K562 (cell line): ENCODE measurements around the gene TIMM10. TPM values are rescaled to one million over a fixed set of nuclear protein-coding genes. Genes with fewer than 3 reads are reported as not detected.

Experiments
- AFF4 ChIP-seq: sonication (generic); formaldehyde crosslinking; IDR thresholded peaks from 2 replicates; pipeline ENCODE4 v1.8.0; 2023; ENCODE audit warnings: mild to moderate bottlenecking, missing genetic modification reagents
- CREB1 ChIP-seq, 2 experiments: sonication (generic) in 1 of 2; formaldehyde crosslinking in 1 of 2; IDR thresholded peaks; 2 replicates each; pipeline versions ENCODE4 v1.6.1 to v1.8.0; 2012 to 2022; ENCODE audit warnings: inconsistent platforms in 1 of 2, mild to moderate bottlenecking in 1 of 2, missing genetic modification reagents in 1 of 2, moderate library complexity in 1 of 2
- DIDO1 ChIP-seq: fragments of 450-650 bp; IDR thresholded peaks from 2 replicates; pipeline ENCODE4 v1.6.1; 2016; ENCODE audit warnings: low read depth, missing biosample characterization, missing genetic modification characterization
- FOXA3 ChIP-seq, 2 experiments: fragments of 450-650 bp in 1 of 2; sonication (generic) in 1 of 2; formaldehyde crosslinking; IDR thresholded peaks in 1 of 2; conservative IDR thresholded peaks in 1 of 2; 2 replicates each; pipeline versions ENCODE4 v1.4.0 to v1.8.0; 2020 to 2022; ENCODE audit warnings: mild to moderate bottlenecking in 2 of 2, missing genetic modification reagents in 1 of 2
- HOMEZ ChIP-seq: fragments of 250-450 bp; sonication (Bioruptor Pico); IDR thresholded peaks from 2 replicates; pipeline ENCODE4 v1.4.0; 2020; ENCODE audit warnings: mild to moderate bottlenecking, moderate library complexity
- HSF4 ChIP-seq: fragments of 250-450 bp; sonication (Bioruptor Pico); IDR thresholded peaks from 2 replicates; pipeline ENCODE4 v2.1.2; 2022; ENCODE audit warnings: mild to moderate bottlenecking, moderate library complexity, borderline replicate concordance
- MLX ChIP-seq, 2 experiments: fragments of 450-650 bp in 1 of 2; sonication (generic) in 1 of 2; formaldehyde crosslinking; conservative IDR thresholded peaks; 2 replicates each; pipeline versions ENCODE4 v1.4.0 to v1.8.1; 2020 to 2022; ENCODE audit warnings: mild to moderate bottlenecking in 1 of 2, missing genetic modification reagents in 1 of 2
- MTA1 ChIP-seq: fragments of 450-650 bp; IDR thresholded peaks from 2 replicates; pipeline ENCODE4 v1.6.1; 2017; ENCODE audit warnings: borderline replicate concordance
- NFATC3 ChIP-seq: fragments of 450-650 bp; IDR thresholded peaks from 2 replicates; pipeline ENCODE4 v1.6.1; 2017; ENCODE audit warnings: mild to moderate bottlenecking
- NR2C2 ChIP-seq, 2 experiments: fragments of 200-800 bp in 1 of 2; sonication (Bioruptor generic) in 1 of 2; sonication (generic) in 1 of 2; formaldehyde crosslinking in 1 of 2; IDR thresholded peaks; 2 replicates each; pipeline versions ENCODE4 v1.6.1 to v1.8.0; 2016 to 2022; ENCODE audit warnings: mild to moderate bottlenecking in 1 of 2, missing compliant biosample characterization in 1 of 2, missing genetic modification characterization in 1 of 2, missing genetic modification reagents in 1 of 2
- NRF1 ChIP-seq, 2 experiments: fragments of 450-650 bp; IDR thresholded peaks in 1 of 2; conservative IDR thresholded peaks in 1 of 2; 2 replicates each; pipeline ENCODE4 v1.6.1; 2014; ENCODE audit warnings: mild to moderate bottlenecking in 2 of 2
- PHB ChIP-seq: fragments of 250-450 bp; sonication (Bioruptor Pico); IDR thresholded peaks from 2 replicates; pipeline ENCODE4 v1.5.0; 2021
- PHF20 ChIP-seq: fragments of 450-650 bp; IDR thresholded peaks from 2 replicates; pipeline ENCODE4 v1.6.1; 2018; ENCODE audit not compliant: partially characterized antibody
- SNRNP70 ChIP-seq: fragments of 200-400 bp; formaldehyde crosslinking; optimal IDR thresholded peaks from 2 replicates; pipeline ENCODE3; 2017; ENCODE audit warnings: low read depth, low read length
- SRSF3 ChIP-seq: fragments of 200-400 bp; formaldehyde crosslinking; IDR thresholded peaks from 2 replicates; pipeline ENCODE4 v1.6.1; 2016; ENCODE audit warnings: mild to moderate bottlenecking, low read length, moderate library complexity; ENCODE audit not compliant: insufficient read depth
- SRSF7 ChIP-seq: fragments of 200-400 bp; formaldehyde crosslinking; optimal IDR thresholded peaks from 2 replicates; pipeline ENCODE3; 2017; ENCODE audit warnings: mild to moderate bottlenecking, low read depth, low read length
- ZC3H11A ChIP-seq: IDR thresholded peaks from 2 replicates; pipeline ENCODE4 v1.6.1; 2012; ENCODE audit warnings: low read depth, low read length, improper control_type of control experiment
- ZKSCAN1 ChIP-seq: fragments of 150-350 bp; IDR thresholded peaks from 2 replicates; pipeline ENCODE4 v1.6.1; 2016; ENCODE audit warnings: low read depth, low read length
- ZNF12 ChIP-seq: sonication (generic); formaldehyde crosslinking; IDR thresholded peaks from 2 replicates; pipeline ENCODE4 v1.4.0; 2020; ENCODE audit warnings: mild to moderate bottlenecking, missing genetic modification reagents
- ZNF143 ChIP-seq: sonication (generic); formaldehyde crosslinking; IDR thresholded peaks from 2 replicates; pipeline ENCODE4 v1.9.0; 2022; ENCODE audit warnings: mild to moderate bottlenecking, missing genetic modification reagents
- polyA plus RNA-seq, 8 experiments: library from polyadenylated mRNA; depleted of rRNA in 4 of 8; stranded (reverse) in 5 of 8; unstranded in 3 of 8; fragments of >200 nt; fragmentation: Nextera tagmentation in 2 of 8; fragmentation: Illumina TruSeq in 1 of 8; extraction: Ambion mirVana in 2 of 8; extraction: Trizol in 1 of 8; gene quantifications; 2 replicates each; pipeline versions ENCODE4 v1.2.1 to v1.2.3, GENCODE V29; 2011 to 2014; ENCODE audit warnings: inconsistent platforms in 1 of 8, missing spikeins in 1 of 8
- total RNA-seq, 7 experiments: library from RNA; depleted of rRNA in 6 of 7; stranded (reverse); fragments of >200 nt in 6 of 7; fragmentation: Illumina TruSeq in 2 of 7; extraction: Trizol in 2 of 7; gene quantifications; 2 replicates each; pipeline versions ENCODE4 v1.2.1 to v1.2.3, GENCODE V29; 2011 to 2021; ENCODE audit warnings: low replicate concordance in 1 of 7

Gene TIMM10
- total and polyA plus RNA-seq, 9 of the 15 experiments (the other 6 are each of a cell fraction or from before 2014, with no cell fraction given), result 109 to 553 (median 172) TPM

- TF ChIP-seq NRF1 (conservative IDR thresholded peaks at IDR 0.05 in 1 of 2, IDR thresholded peaks at IDR 0.05 in 1 of 2), result peak; percentile 80 to 82
- no peak for TF ChIP-seq MLX (CRISPR knock-in tag; conservative IDR thresholded peaks at IDR 0.05)
- no peak for TF ChIP-seq PHB
- no peak for TF ChIP-seq HOMEZ (CRISPR knock-in tag)
- no peak for TF ChIP-seq SRSF3
- TF ChIP-seq ZC3H11A, result no peak
- TF ChIP-seq SRSF7, result no peak
- TF ChIP-seq AFF4 (CRISPR knock-in tag), result no peak
- TF ChIP-seq NR2C2 (CRISPR knock-in tag; IDR thresholded peaks at IDR 0.05), result no peak
- TF ChIP-seq NR2C2 (tag; IDR thresholded peaks at IDR 0.05), result peak; percentile 76
- peak; percentile 30; the same call in 1 of the 2 replicates for TF ChIP-seq CREB1 (IDR thresholded peaks at IDR 0.05)
- peak; percentile 26; the same call in 1 of the 2 replicates for TF ChIP-seq CREB1 (CRISPR knock-in tag; IDR thresholded peaks at IDR 0.05)
- no peak for TF ChIP-seq SNRNP70
- 0 out of 2 replicates have a peak, but pooled peaks have one; percentile 54 for TF ChIP-seq HSF4
- peak; percentile 86; the same call in 1 of the 2 replicates for TF ChIP-seq ZKSCAN1
- TF ChIP-seq NFATC3, result no peak
- TF ChIP-seq FOXA3 (CRISPR knock-in tag; conservative IDR thresholded peaks at IDR 0.05 in 1 of 2, IDR thresholded peaks at IDR 0.05 in 1 of 2), result no peak; a peak in 1 of 4 replicates
- TF ChIP-seq ZNF12 (CRISPR knock-in tag), result 0 out of 2 replicates have a peak, but pooled peaks have one; percentile 62
- TF ChIP-seq DIDO1 (tag), result no peak; the same call in 1 of the 2 replicates
- no peak for TF ChIP-seq ZNF143 (CRISPR knock-in tag)
- 0 out of 2 replicates have a peak, but pooled peaks have one; percentile 56 for TF ChIP-seq MTA1
- peak; percentile 68 for TF ChIP-seq PHF20
Measured at GRCh38 chr11:57530596-57531507, at the start of gene TIMM10 (continued).
